Subcutaneous abdominal adipose tissue (tissue), 5 donors: ENCODE measurements around the gene MN1.

Source experiments
- H3K27ac ChIP-seq: one replicate; pipeline ENCODE4 v1.7.0; 2013; ENCODE audit warnings: low read depth, mild to moderate bottlenecking, inconsistent platforms, low read length, moderate library complexity
- H3K27me3 ChIP-seq, 5 donors: one replicate each; pipeline ENCODE4 v1.7.0; 2013; ENCODE audit warnings: low read length in 5 of 5, inconsistent platforms in 1 of 5; ENCODE audit not compliant: control insufficient read depth in 5 of 5, insufficient read depth in 4 of 5
- H3K36me3 ChIP-seq, 5 donors: one replicate each; pipeline ENCODE4 v1.7.0; 2013; ENCODE audit warnings: low read length in 5 of 5; ENCODE audit not compliant: control insufficient read depth in 5 of 5, insufficient read depth in 5 of 5
- H3K4me1 ChIP-seq, 5 donors: one replicate each; pipeline ENCODE4 v1.7.0; 2013; ENCODE audit warnings: low read length in 5 of 5, mild to moderate bottlenecking in 3 of 5, moderate library complexity in 1 of 5; ENCODE audit not compliant: control insufficient read depth in 5 of 5, insufficient read depth in 5 of 5
- H3K4me3 ChIP-seq, 5 donors: one replicate each; pipeline ENCODE4 v1.7.0; 2013; ENCODE audit warnings: low read length in 5 of 5, low read depth in 1 of 5
- H3K9ac ChIP-seq, 5 donors: one replicate each; pipeline ENCODE4 v1.7.0; 2013; ENCODE audit warnings: low read length in 5 of 5, mild to moderate bottlenecking in 4 of 5, moderate library complexity in 3 of 5
- H3K9me3 ChIP-seq, 5 donors: one replicate each; pipeline ENCODE4 v1.7.0; 2013; ENCODE audit warnings: low read length in 5 of 5; ENCODE audit not compliant: control insufficient read depth in 5 of 5
- donor health status: healthy.
- donor health status: healthy.
- donor health status: healthy.
- donor health status: healthy.
- donor health status: healthy.

Gene MN1

GRCh38 chr22:27809700-27810608, 8.4 kb upstream of the MN1 start:
- Histone ChIP-seq H3K27ac (no peak overlapping the region), H3K9ac (peak overlapping the region in 2 of 5 donors; percentile 6 to 35), H3K4me1 (peaks cover 0 to 16% (median 10%) of the 10 kb centered on the region in 5 donors), H3K27me3 (no peaks in the 10 kb centered on the region), H3K9me3 (no peaks in the 10 kb centered on the region), H3K4me3 (peak overlapping the region in 2 of 5 donors; percentile 15 to 33), H3K36me3 (no peaks in the 10 kb centered on the region)

- Histone ChIP-seq H3K4me1 (peaks cover 0 to 21% (median 13%) of the 10 kb centered on the region in 5 donors), H3K36me3 (no peaks in the 10 kb centered on the region), H3K27ac (no peak overlapping the region), H3K4me3 (no peak overlapping the region), H3K9me3 (no peaks in the 10 kb centered on the region), H3K27me3 (no peaks in the 10 kb centered on the region), H3K9ac (no peak overlapping the region)
Observed at GRCh38 chr22:27809226-27809603, 7.7 kb upstream of the MN1 start.

GRCh38 chr22:27808451-27809225, 7.1 kb upstream of the MN1 start:
- peaks cover 0 to 21% (median 13%) of the 10 kb centered on the region in 5 donors for H3K4me1 ChIP-seq
- H3K9ac ChIP-seq: no peak overlapping the region
- no peaks in the 10 kb centered on the region for H3K27me3 ChIP-seq
- H3K27ac ChIP-seq: no peak overlapping the region
- H3K4me3 ChIP-seq: no peak overlapping the region
- no peaks in the 10 kb centered on the region for H3K9me3 ChIP-seq
- H3K36me3 ChIP-seq: no peaks in the 10 kb centered on the region

GRCh38 chr22:27805841-27806240, 4.3 kb upstream of the MN1 start:
- peaks cover 1 to 33% (median 18%) of the 10 kb centered on the region in 5 donors for H3K4me1 ChIP-seq
- no peak overlapping the region for H3K27ac ChIP-seq

GRCh38 chr22:27804470-27805297, 3.1 kb upstream of the MN1 start:
- peaks cover 0 to 7% (median 0%) of the 10 kb centered on the region in 5 donors for H3K27me3 ChIP-seq
- peaks cover 1 to 35% (median 22%) of the 10 kb centered on the region in 5 donors for H3K4me1 ChIP-seq
- no peak overlapping the region for H3K9ac ChIP-seq
- H3K36me3 ChIP-seq: no peaks in the 10 kb centered on the region
- no peak overlapping the region for H3K27ac ChIP-seq
- H3K4me3 ChIP-seq: peak overlapping the region in 2 of 5 donors; percentile 12 to 52
- H3K9me3 ChIP-seq: no peaks in the 10 kb centered on the region

More at GRCh38 chr22:27805841-27806240, 4.3 kb upstream of the MN1 start:
- Histone ChIP-seq H3K36me3 (no peaks in the 10 kb centered on the region), H3K9ac (no peak overlapping the region), H3K27me3 (no peaks in the 10 kb centered on the region), H3K9me3 (no peaks in the 10 kb centered on the region), H3K4me3 (no peak overlapping the region)

GRCh38 chr22:27803841-27804415, 2.4 kb upstream of the MN1 start:
- Histone ChIP-seq H3K9me3 (no peaks in the 10 kb centered on the region), H3K9ac (no peak overlapping the region), H3K4me3 (no peak overlapping the region), H3K27me3 (peaks cover 0 to 7% (median 0%) of the 10 kb centered on the region in 5 donors), H3K36me3 (no peaks in the 10 kb centered on the region), H3K4me1 (peaks cover 1 to 43% (median 28%) of the 10 kb centered on the region in 5 donors), H3K27ac (no peak overlapping the region)

GRCh38 chr22:27802346-27803073, 954 bp upstream of the MN1 start:
- Histone ChIP-seq H3K27ac (peak overlapping the region; percentile 54), H3K36me3 (no peaks in the 10 kb centered on the region), H3K9ac (peak overlapping the region in 3 of 5 donors; percentile 51 to 77 (median 53)), H3K4me1 (peaks cover 1 to 54% (median 41%) of the 10 kb centered on the region in 5 donors), H3K4me3 (peak overlapping the region; percentile 74 to 91 (median 77)), H3K9me3 (no peaks in the 10 kb centered on the region), H3K27me3 (peaks cover 0 to 7% (median 0%) of the 10 kb centered on the region in 5 donors)

GRCh38 chr22:27801202-27801615, 347 bp downstream of the MN1 start:
- H3K27ac ChIP-seq: peak overlapping the region; percentile 54
- peak overlapping the region in 4 of 5 donors; percentile 74 to 91 (median 78) for H3K4me3 ChIP-seq
- peaks cover 0 to 7% (median 0%) of the 10 kb centered on the region in 5 donors for H3K27me3 ChIP-seq
- H3K4me1 ChIP-seq: peaks cover 1 to 65% (median 54%) of the 10 kb centered on the region in 5 donors
- peak overlapping the region in 2 of 5 donors; percentile 40 to 68 for H3K9ac ChIP-seq
- peaks cover 0 to 4% (median 0%) of the 10 kb centered on the region in 5 donors for H3K36me3 ChIP-seq
- H3K9me3 ChIP-seq: no peaks in the 10 kb centered on the region
